Measurements from ENCODE around the gene HAVCR2.

HAVCR2 gene

GRCh38 chr5:157100140-157100679 is 8.6 kb downstream of the HAVCR2 start:
- DNase-seq: no peak
- Histone ChIP-seq H3K36me3 (ENCODE audit: control insufficient read depth, insufficient read depth, low read length) (no peaks in the 10 kb centered on the region), H3K27ac (ENCODE audit: insufficient read depth, low read length, poor library complexity, severe bottlenecking) (no peak overlapping the region), H3K4me3 (ENCODE audit: insufficient read depth, low read depth, low read length, poor library complexity, severe bottlenecking) (no peak overlapping the region), H3K9me3 (ENCODE audit: control insufficient read depth, low read length) (no peaks in the 10 kb centered on the region), H3K4me1 (ENCODE audit: control insufficient read depth, insufficient read depth, low read length, poor library complexity, severe bottlenecking) (no peaks in the 10 kb centered on the region), H3K27me3 (replicated peaks; ENCODE audit: control insufficient read depth, insufficient read depth, low read length, poor library complexity, severe bottlenecking) (no peaks in the 10 kb centered on the region)

- H3K36me3 ChIP-seq (ENCODE audit: control insufficient read depth, insufficient read depth, low read length): peaks cover 5% of the 10 kb centered on the region
- H3K4me3 ChIP-seq (ENCODE audit: insufficient read depth, low read depth, low read length, poor library complexity, severe bottlenecking): no peak overlapping the region
- H3K4me1 ChIP-seq (ENCODE audit: control insufficient read depth, insufficient read depth, low read length, poor library complexity, severe bottlenecking): no peaks in the 10 kb centered on the region
- H3K9me3 ChIP-seq (ENCODE audit: control insufficient read depth, low read length): no peaks in the 10 kb centered on the region
- H3K27me3 ChIP-seq (replicated peaks; ENCODE audit: control insufficient read depth, insufficient read depth, low read length, poor library complexity, severe bottlenecking): no peaks in the 10 kb centered on the region
- no peak overlapping the region for H3K27ac ChIP-seq (ENCODE audit: insufficient read depth, low read length, poor library complexity, severe bottlenecking)
- no peak for DNase-seq
Measured at GRCh38 chr5:157088342-157088990, 20.4 kb downstream of the HAVCR2 start.

DNA sequence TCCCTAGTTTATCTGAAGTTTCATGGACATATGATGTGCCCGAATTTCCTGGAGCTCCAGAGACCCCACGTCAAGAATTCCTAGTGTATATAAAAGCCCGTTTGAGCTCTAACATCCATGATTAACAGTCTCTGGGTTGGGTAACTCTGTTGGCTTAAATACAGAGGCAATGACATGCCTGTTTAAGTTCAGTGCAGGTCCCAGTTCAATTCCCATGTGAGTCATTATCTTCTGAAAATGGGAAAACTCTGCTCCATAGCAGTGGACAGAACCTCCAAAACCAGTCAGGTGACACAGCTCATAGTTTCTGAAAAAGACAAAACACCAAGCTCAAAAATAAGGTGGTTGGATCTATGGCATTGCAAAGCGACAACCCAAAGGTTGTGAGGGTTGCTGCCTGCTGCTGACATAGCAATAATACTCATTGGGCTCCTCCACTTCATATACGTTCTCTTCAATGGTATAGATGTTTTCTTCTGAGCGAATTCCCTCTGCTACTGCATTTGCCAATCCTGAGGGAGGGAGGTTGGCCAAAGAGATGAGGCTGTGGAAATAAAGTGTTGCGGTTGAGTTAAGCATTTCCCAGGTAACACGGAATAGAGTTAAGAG is 22.0 kb downstream of the HAVCR2 start:
- Histone ChIP-seq H3K36me3 (ENCODE audit: control insufficient read depth, insufficient read depth, low read length) (peaks cover 5% of the 10 kb centered on the region), H3K27ac (ENCODE audit: insufficient read depth, low read length, poor library complexity, severe bottlenecking) (no peak overlapping the region), H3K9me3 (ENCODE audit: control insufficient read depth, low read length) (no peaks in the 10 kb centered on the region), H3K27me3 (replicated peaks; ENCODE audit: control insufficient read depth, insufficient read depth, low read length, poor library complexity, severe bottlenecking) (no peaks in the 10 kb centered on the region), H3K4me3 (ENCODE audit: insufficient read depth, low read depth, low read length, poor library complexity, severe bottlenecking) (no peak overlapping the region), H3K4me1 (ENCODE audit: control insufficient read depth, insufficient read depth, low read length, poor library complexity, severe bottlenecking) (no peaks in the 10 kb centered on the region)
- DNase-seq: no peak

- H3K36me3 ChIP-seq (ENCODE audit: control insufficient read depth, insufficient read depth, low read length): peaks cover 5% of the 10 kb centered on the region
- H3K4me1 ChIP-seq (ENCODE audit: control insufficient read depth, insufficient read depth, low read length, poor library complexity, severe bottlenecking): no peaks in the 10 kb centered on the region
- H3K4me3 ChIP-seq (ENCODE audit: insufficient read depth, low read depth, low read length, poor library complexity, severe bottlenecking): no peak overlapping the region
- H3K27me3 ChIP-seq (replicated peaks; ENCODE audit: control insufficient read depth, insufficient read depth, low read length, poor library complexity, severe bottlenecking): no peaks in the 10 kb centered on the region
- no peak overlapping the region for H3K27ac ChIP-seq (ENCODE audit: insufficient read depth, low read length, poor library complexity, severe bottlenecking)
- no peaks in the 10 kb centered on the region for H3K9me3 ChIP-seq (ENCODE audit: control insufficient read depth, low read length)
- DNase-seq: no peak
Measured at GRCh38 chr5:157085930-157086329, 22.9 kb downstream of the HAVCR2 start.

DNA sequence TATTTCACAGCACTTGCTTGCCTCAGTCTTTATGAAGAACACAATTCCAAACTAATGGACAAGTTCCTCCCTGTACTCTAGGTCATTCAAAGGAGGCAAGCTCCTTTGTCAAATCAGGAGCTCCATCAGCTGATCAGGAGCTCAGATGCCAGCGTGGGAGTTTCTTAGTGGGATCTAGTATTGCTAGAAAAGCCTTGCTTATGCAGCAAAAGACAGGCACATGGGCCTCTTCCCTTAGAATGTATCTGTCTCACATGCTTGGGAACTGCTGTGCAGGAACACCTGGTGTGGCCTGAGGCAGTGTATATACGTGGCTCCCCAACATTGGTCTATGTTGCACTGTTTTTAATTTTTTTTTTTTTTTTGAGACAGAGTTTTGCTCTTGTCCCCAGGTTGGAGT is 28.6 kb downstream of the HAVCR2 start:
- no peaks in the 10 kb centered on the region for H3K9me3 ChIP-seq (ENCODE audit: control insufficient read depth, low read length)
- H3K27me3 ChIP-seq (replicated peaks; ENCODE audit: control insufficient read depth, insufficient read depth, low read length, poor library complexity, severe bottlenecking): no peaks in the 10 kb centered on the region

DNA sequence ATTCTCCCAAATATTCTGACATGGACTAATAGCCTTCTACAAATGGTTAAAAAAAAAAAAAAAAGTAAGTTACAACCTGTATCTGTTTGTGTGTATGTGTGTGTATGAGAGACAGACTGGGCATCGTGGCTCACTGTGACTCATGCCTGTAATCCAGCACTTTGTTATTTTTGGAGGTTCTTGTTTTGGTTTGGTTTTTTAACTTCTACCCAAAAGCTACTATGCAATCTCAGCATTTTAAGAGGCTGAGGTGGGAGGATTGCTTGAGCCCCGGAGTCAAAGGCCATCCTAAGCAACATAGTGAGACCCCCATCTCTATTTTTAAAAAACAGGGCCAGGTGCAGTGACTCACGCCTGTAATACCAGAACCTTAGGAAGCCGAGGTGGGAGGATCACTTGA is 32.3 kb downstream of the HAVCR2 start:
- no peak overlapping the region for H3K4me3 ChIP-seq (ENCODE audit: insufficient read depth, low read depth, low read length, poor library complexity, severe bottlenecking)

More for the DNA sequence above, 28.6 kb downstream of the HAVCR2 start:
- no peaks in the 10 kb centered on the region for H3K4me1 ChIP-seq (ENCODE audit: control insufficient read depth, insufficient read depth, low read length, poor library complexity, severe bottlenecking)
- DNase-seq: no peak
- H3K4me3 ChIP-seq (ENCODE audit: insufficient read depth, low read depth, low read length, poor library complexity, severe bottlenecking): no peak overlapping the region
- H3K27ac ChIP-seq (ENCODE audit: insufficient read depth, low read length, poor library complexity, severe bottlenecking): no peak overlapping the region
- H3K36me3 ChIP-seq (ENCODE audit: control insufficient read depth, insufficient read depth, low read length): no peaks in the 10 kb centered on the region

GRCh38 chr5:157072508-157072907 is 36.3 kb downstream of the HAVCR2 start:
- no peak overlapping the region for H3K4me3 ChIP-seq (ENCODE audit: insufficient read depth, low read depth, low read length, poor library complexity, severe bottlenecking)
- no peak for DNase-seq
- H3K27me3 ChIP-seq (replicated peaks; ENCODE audit: control insufficient read depth, insufficient read depth, low read length, poor library complexity, severe bottlenecking): no peaks in the 10 kb centered on the region
- no peaks in the 10 kb centered on the region for H3K9me3 ChIP-seq (ENCODE audit: control insufficient read depth, low read length)
- H3K36me3 ChIP-seq (ENCODE audit: control insufficient read depth, insufficient read depth, low read length): no peaks in the 10 kb centered on the region
- no peak overlapping the region for H3K27ac ChIP-seq (ENCODE audit: insufficient read depth, low read length, poor library complexity, severe bottlenecking)
- no peaks in the 10 kb centered on the region for H3K4me1 ChIP-seq (ENCODE audit: control insufficient read depth, insufficient read depth, low read length, poor library complexity, severe bottlenecking)

More for the DNA sequence above, 32.3 kb downstream of the HAVCR2 start:
- H3K36me3 ChIP-seq (ENCODE audit: control insufficient read depth, insufficient read depth, low read length): no peaks in the 10 kb centered on the region
- H3K9me3 ChIP-seq (ENCODE audit: control insufficient read depth, low read length): no peaks in the 10 kb centered on the region
- H3K27me3 ChIP-seq (replicated peaks; ENCODE audit: control insufficient read depth, insufficient read depth, low read length, poor library complexity, severe bottlenecking): no peaks in the 10 kb centered on the region
- no peak for DNase-seq
- no peak overlapping the region for H3K27ac ChIP-seq (ENCODE audit: insufficient read depth, low read length, poor library complexity, severe bottlenecking)
- no peaks in the 10 kb centered on the region for H3K4me1 ChIP-seq (ENCODE audit: control insufficient read depth, insufficient read depth, low read length, poor library complexity, severe bottlenecking)

- Histone ChIP-seq H3K27ac (ENCODE audit: insufficient read depth, low read length, poor library complexity, severe bottlenecking) (no peak overlapping the region), H3K36me3 (ENCODE audit: control insufficient read depth, insufficient read depth, low read length) (no peaks in the 10 kb centered on the region), H3K4me3 (ENCODE audit: insufficient read depth, low read depth, low read length, poor library complexity, severe bottlenecking) (no peak overlapping the region), H3K9me3 (ENCODE audit: control insufficient read depth, low read length) (no peaks in the 10 kb centered on the region), H3K4me1 (ENCODE audit: control insufficient read depth, insufficient read depth, low read length, poor library complexity, severe bottlenecking) (no peaks in the 10 kb centered on the region), H3K27me3 (replicated peaks; ENCODE audit: control insufficient read depth, insufficient read depth, low read length, poor library complexity, severe bottlenecking) (no peaks in the 10 kb centered on the region)
- DNase-seq: no peak
Measured at GRCh38 chr5:157069949-157070348, 38.9 kb downstream of the HAVCR2 start.

DNA sequence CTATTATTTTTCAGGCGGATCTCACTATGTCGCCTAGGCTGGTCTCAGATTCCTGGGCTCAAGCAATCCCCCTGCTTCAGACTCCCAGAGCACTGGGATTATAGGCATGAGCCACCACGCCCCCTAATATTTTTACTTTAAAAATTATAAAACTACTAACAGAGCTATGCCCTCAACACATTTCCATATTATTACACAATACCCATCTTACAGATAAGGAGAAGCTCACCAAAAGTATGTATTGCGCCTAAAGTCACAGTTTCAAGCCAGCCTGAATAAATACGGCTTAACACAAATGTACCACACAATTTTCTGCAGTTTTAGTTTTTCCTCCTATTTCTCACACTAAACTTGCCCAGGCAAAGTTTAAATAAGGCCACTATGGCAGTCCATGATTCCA is 40.1 kb downstream of the HAVCR2 start:
- H3K27me3 ChIP-seq (replicated peaks; ENCODE audit: control insufficient read depth, insufficient read depth, low read length, poor library complexity, severe bottlenecking): no peaks in the 10 kb centered on the region
- H3K4me3 ChIP-seq (ENCODE audit: insufficient read depth, low read depth, low read length, poor library complexity, severe bottlenecking): no peak overlapping the region
- no peaks in the 10 kb centered on the region for H3K36me3 ChIP-seq (ENCODE audit: control insufficient read depth, insufficient read depth, low read length)
- H3K27ac ChIP-seq (ENCODE audit: insufficient read depth, low read length, poor library complexity, severe bottlenecking): no peak overlapping the region
- H3K9me3 ChIP-seq (ENCODE audit: control insufficient read depth, low read length): no peaks in the 10 kb centered on the region
- no peaks in the 10 kb centered on the region for H3K4me1 ChIP-seq (ENCODE audit: control insufficient read depth, insufficient read depth, low read length, poor library complexity, severe bottlenecking)
- no peak for DNase-seq

DNA sequence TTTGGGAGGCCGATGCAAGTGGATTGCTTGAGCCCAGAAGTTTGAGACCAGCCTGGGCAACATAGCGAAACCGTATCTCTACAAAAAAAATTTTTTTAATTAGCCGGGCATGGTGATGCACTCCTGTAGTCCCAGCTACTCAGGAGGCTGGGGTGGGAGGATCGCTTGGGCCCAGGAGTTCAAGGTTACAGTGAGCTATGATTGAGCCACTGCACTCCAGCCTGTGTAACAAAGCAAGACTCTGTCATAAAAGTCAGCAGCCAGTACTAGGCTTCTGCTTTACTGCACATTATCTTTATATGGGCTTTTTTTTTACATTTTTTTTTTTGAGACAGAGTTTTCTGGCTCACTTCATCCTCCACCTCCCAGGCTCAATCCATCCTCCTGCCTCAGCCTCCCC is 40.5 kb downstream of the HAVCR2 start:
- Histone ChIP-seq H3K4me1 (ENCODE audit: control insufficient read depth, insufficient read depth, low read length, poor library complexity, severe bottlenecking) (no peaks in the 10 kb centered on the region), H3K4me3 (ENCODE audit: insufficient read depth, low read depth, low read length, poor library complexity, severe bottlenecking) (no peak overlapping the region), H3K9me3 (ENCODE audit: control insufficient read depth, low read length) (no peaks in the 10 kb centered on the region), H3K36me3 (ENCODE audit: control insufficient read depth, insufficient read depth, low read length) (no peaks in the 10 kb centered on the region), H3K27me3 (replicated peaks; ENCODE audit: control insufficient read depth, insufficient read depth, low read length, poor library complexity, severe bottlenecking) (no peaks in the 10 kb centered on the region), H3K27ac (ENCODE audit: insufficient read depth, low read length, poor library complexity, severe bottlenecking) (no peak overlapping the region)
- DNase-seq: no peak
